Ureter (tissue), 1 donor: ENCODE measurements around the gene GABBR2. TPM values are rescaled to one million over a fixed set of nuclear protein-coding genes. Genes with fewer than 3 reads are reported as not detected.

Experiments used
- DNase-seq: peaks from one replicate; pipeline ENCODE4 v3.0.0-alpha.2; 2020; ENCODE audit warnings: low spot score
- total RNA-seq: library from RNA; stranded (reverse); gene quantifications from one replicate; pipeline ENCODE4 v1.2.4, GENCODE V29; 2023
- donor health status: DM: yes; HTN: yes; CAD: no.

The GABBR2 gene
- total RNA-seq, 1 donor from 2014 or later, result 12.2 TPM

DNA sequence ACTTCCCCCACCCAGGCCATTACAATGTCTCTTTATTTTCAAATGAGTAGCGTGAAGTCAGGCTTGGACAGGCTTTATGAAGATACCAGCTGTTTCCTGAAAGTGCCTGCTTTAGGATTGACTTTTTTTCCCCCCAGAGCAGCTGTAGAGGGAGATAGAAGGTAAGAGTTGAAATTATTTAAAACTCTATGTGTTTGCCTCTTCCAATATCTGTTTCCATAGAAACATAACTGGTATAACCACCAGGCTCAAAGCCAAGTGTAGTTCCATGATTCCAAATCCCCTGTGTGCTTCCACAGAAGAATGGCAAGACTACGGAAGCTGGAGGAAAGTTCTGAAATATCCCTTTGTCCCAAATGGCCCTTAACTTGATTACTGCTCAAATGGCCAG is 365.9 kb downstream of the GABBR2 start:
- DNase-seq, result no peak

DNA sequence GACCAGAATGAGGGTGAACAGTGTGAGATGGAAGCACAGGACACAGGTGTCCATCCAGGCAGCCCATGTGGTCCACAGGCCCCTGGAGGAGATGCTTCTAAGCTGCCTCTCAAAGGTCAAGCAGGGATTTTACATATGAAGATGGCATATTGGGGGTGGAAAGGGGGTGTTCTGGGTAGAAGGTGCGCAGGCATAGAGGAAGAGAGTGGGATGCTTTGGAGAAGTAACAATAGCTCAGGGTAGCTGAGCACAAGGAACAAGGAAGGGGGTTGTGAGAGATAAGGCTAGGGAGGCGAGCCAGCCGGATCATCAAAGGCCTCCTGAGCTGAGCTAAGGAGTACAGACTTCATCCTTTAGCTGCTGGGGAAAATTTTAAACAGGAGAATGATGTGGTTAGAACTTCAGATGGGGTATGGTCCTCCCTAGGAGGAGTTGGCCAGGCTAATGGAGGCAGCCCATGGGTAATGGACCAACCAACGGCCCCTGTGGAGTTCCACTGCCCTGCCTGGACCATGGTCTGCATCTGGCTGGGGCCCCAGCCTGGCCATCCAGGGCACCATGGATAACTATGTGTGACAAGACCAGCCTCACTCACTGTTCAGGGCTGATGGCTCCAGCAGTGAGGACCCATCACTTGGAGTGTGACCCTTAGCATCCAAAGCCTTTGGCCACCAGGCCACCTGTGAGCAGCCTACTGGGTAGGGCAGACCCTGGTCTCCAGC is 366.5 kb downstream of the GABBR2 start:
- DNase-seq, result no peak

DNA sequence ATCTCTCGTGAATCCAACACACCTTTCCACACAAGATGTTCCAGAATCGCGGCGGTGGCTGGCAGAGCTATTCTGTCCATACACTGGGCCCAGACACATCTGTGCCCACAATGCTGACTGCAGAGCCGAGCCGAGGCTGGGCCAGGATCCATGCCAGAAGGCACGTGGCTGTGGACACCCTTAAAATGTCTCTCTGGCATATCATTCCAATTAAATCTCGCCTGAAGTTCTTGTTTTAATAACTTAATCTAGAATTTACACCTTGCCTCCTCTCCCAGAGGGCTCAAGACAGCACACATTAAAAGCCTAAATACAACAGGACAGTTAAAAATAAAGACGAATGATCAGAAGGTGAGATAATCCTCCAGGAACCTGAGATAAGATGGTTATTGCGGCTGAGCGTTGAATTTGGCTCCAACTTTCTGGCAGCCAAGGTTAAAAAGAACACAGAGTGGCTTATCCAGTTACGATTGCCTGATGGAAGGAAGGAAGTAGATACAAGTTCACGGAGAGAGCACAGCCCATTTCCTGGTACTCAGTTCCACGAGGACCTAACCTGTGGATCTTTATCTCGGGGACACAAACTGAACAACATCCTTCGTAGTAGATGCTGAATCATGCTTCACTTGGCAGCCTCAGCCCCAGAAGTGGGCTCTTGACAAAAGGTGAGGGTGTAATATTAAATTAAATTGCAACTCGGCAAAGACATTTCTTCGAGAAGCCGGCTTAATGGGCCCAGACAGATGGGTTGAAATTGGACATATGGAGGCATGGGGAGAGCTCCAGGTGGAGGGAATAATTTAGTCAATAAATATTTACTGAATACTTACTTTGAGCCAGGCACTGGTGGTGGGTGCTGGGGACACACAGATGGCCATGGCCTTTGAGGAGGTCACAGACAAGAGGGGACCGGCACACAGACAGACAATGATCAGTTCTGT is 367.3 kb downstream of the GABBR2 start:
- DNase-seq, result no peak

DNA sequence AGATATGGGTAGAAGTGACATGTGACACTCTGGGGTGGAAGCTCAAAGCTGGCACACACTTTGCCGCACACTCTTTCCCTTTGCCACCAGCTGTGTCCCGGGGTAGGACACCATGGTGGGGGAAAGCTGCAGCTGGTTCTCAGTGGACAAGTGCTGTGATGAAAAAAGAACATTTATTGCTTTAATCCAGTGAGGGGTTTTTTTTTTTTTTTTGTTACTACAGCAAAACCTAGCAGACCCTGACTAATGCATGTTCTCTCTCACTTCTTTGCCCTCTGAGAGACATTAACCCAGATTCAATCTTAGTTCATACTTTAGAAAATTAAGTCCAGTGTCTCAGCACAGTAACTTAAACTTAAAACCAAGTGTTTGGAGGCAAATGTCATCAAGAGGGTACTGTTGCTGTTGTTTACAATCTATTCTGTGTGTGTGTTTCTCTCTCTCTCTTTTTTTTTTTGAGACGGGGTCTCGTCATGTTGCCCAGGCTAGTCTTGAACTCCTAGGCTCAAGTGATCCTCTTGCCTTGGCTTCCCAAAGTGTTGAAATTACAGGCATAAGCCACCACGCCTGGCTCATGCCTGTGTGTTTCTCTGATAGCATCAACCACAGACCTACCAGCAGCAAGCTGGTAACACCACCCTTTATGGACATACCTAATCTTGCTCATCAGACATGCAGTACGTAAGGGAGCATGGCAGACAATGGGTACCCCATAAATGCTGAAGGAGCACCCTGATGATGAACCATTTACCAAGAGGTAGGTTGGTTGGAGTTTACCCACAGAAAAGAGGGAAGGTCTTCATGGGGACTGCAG is 368.5 kb downstream of the GABBR2 start:
- no peak for DNase-seq

DNA sequence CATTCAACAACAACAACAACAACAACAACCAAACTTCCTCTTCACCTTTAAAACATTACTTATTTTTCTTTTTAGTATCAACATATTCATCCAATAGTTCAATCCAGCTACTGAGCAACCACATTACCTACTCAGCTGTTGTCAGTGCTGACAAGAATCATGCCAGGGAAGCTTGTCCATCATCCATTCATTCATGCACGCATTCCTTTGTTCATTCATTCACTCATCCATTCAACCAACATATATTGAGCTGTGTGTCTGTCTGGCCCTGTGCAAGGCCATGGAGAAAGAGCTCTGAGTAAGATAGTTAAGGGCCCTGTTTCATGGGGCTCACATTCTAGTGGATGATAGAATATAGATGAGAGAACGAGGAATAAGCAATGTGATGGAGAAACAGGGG is 373.1 kb downstream of the GABBR2 start:
- DNase-seq, result no peak

DNA sequence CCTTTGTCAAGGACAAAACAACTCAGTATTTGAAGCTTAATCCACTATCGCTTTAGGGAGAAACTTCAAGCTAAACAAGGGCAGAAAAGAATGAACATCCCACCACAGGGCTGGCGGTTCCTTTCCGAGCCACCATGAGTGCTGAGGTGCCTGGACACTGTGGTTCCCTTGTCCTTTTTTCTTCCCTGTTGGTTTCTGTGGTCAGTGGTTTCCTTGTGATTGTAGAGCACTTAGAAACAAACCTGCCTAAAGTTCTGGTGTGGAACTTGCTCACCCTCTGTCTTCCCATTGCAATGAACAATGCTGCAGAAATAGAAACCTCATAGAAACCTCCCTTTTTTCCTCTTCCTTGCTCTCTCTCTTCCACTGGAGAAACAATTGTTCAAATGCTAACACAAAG is 373.9 kb downstream of the GABBR2 start:
- DNase-seq, result no peak

DNA sequence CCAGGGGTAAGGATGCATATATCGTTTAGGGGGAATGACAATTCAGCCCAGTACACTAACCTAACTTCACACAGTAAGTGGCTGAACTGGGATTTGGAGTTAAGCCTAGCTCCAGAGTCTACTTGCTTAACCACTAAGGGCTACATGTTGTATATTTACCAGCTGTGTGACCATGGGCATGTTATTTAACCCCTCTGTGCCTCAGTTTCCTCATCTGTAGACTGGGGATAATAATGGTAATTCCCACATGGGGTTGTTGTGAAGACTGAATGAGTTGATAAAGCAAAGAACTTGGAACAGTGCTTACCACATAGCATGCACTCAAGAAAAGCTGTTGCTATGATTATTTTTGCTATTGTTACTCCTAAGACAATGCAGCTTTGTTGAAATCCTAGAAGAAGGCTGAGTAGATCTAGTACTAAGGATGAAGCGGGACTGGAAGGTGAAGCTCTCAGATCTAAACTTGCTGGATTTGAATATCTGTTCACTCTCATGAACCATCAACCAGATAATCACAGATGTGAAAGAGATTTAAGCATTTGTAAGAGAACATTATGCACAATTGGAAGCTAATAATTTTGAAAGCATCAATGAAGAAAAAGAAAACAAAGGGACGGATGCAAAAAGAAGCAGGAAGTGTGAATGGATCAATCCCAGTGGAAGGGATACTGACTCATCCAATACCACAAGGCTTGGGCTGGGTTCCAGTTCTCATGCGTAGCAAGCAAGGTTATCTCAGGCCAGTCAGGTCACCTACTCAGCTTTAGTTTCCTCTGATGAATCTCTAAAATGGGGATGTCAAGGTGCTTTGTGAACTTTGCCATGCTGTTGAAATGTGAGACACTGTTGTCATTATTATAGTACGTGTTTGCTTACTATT is 374.8 kb downstream of the GABBR2 start:
- no peak for DNase-seq

DNA sequence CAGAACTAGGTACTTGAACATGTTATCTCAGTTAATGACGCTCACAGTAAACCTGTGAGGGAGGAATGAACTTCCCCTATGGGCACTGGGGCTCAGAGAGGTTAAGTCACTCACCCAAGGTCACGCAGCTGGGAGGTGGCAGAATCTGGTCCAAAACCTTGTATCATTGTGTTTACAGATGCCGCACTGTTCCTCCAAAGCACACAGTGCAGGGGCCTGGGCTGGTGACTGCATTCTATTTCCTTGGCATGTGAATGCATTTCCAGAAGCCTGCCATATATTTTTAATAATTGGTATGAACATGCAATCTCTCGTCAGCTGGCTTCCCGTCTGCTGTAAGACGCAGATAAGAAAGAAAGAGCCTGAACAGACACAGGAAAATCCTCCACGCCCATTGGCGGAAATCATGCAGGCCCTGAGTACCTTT is 376.3 kb downstream of the GABBR2 start:
- no peak for DNase-seq

DNA sequence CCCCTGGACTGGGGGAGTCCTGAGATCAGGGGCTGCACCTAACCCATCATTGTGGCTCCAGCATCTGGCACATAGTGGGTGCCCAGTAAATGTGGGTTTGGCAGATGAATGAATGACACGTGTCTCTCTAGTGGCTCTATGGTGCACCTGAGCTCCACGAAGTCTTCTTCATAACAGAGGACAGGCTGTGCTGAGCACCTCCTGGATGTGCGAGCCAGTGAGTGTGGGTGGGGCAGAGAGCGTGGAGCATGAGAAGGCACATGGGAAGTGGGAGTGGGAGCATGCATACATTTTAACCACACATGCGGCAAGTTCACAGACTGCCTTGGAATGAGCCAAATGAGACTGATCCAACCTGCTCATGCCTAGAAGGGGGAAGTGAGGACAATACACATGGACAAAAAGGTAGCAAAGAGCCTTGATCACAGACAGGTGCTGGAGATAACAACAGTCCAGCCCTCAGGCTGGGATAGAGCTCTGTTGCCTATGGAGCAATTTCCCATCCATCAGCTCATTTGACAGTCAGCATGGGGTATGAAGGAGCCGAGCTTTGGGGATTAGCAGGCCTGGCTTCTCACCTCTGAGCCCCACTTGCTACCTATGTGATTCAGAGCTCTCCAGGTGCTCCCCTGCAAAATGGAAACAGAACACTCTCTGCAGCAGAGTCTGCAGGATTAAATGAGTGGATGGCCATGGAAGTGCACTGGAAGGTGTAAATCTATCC is 377.0 kb downstream of the GABBR2 start:
- no peak for DNase-seq

DNA sequence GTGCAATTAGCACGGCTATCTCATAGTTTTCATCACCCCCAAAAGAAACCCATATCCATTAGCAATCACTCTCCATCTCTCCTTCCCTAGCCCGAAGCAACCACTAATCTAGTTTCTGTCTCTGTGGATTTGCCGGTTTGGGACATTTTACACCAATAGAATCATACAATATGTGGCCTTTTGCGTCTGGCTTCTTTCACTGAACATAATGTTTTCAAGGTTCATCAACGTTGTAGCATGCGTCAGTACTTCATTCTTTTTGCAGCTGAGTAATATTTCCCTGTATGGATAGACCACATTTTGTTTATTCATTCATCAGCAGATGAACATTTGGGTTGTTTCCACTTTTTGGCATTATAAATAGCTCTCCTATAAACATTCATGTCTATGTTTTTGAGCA is 377.9 kb downstream of the GABBR2 start:
- DNase-seq, result no peak

DNA sequence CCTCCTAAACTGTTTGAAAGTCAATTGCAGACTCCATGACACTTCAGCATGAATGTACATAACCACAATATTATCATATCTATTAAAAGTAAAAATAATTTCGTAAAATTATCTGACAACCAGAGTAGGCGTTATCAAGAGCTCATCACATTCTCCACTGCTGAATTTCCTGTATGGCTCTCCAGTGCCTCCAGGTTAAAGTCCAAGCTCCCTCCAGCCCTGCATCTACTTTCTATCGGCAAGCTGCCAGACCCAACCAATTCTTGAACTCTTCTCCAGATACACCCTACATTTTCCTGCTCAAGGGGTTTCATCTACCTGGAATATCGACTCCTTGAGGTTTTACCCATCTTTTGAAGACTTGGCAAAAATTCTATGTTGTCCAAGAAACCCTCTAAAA is 378.8 kb downstream of the GABBR2 start:
- no peak for DNase-seq

DNA sequence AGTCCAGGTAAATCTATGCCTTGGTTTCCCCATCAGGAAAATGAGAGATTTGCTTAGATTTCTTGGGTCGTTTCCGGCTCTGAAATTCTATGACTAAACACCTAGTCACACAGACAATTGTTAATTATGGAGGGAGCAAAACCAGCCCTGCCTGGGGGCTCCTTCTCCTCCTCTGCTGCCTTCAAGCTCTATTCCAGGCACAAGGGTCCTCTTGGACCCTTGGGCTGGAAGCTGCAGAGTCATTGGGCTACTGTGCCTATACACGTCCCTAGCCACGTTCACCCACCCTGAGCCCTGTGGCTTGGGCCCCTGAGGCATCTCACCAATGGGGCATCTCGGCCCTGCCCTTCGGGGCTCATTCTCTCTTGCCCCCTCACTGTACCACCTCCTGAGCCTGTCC is 379.5 kb downstream of the GABBR2 start:
- no peak for DNase-seq

DNA sequence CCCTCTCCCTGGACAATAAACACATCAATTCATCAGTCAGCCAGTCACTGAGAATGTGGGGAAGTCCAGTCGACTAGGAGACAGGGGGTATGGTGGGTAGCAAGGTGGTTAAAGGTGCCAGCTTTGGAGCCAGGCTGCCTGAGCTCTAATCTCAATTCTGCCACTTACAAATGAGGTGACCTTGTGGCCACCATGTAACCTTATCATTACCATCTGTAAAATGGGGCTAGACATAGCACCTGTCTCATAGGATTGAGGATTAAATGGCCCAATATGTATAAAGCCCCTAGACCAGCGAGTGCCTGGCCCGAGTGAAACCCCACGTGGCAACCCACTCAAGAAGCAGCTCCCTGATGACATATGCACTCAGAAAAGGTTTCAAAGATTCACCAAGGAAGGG is 380.0 kb downstream of the GABBR2 start:
- no peak for DNase-seq

DNA sequence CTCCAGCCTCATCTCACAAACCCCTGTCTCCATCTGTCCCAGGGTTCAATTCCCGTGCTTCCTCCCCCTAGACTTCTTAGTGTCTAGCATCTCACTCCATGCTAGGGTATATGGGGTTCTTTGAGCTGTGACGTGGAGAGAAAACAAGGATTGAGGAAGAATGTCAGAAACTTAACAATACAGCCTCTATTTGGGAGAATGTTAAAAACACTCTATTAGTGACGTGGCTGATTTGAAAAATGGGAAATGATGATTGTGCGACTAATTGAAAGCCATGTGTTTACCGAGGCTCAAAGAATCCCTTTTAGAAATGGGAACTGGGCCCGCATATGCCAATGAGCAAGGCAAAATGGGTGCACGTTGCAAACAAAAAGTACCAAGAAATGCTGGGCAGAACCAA is 380.6 kb downstream of the GABBR2 start:
- no peak for DNase-seq

DNA sequence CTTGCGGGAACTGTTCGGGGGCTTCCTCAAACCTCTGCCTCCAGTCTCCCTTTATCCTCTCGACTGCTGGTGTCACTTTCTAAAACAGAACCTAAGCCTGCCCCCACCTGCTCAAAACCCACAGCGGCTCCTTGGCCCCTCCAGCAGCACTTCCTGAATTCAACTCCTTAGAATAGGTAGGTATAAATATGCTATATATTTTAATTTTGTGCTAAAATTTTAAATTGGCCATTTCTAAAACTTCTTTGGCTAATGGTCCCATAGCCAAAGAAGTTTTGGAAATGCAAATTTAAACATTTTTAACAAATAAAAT is 381.5 kb downstream of the GABBR2 start:
- DNase-seq, result no peak

DNA sequence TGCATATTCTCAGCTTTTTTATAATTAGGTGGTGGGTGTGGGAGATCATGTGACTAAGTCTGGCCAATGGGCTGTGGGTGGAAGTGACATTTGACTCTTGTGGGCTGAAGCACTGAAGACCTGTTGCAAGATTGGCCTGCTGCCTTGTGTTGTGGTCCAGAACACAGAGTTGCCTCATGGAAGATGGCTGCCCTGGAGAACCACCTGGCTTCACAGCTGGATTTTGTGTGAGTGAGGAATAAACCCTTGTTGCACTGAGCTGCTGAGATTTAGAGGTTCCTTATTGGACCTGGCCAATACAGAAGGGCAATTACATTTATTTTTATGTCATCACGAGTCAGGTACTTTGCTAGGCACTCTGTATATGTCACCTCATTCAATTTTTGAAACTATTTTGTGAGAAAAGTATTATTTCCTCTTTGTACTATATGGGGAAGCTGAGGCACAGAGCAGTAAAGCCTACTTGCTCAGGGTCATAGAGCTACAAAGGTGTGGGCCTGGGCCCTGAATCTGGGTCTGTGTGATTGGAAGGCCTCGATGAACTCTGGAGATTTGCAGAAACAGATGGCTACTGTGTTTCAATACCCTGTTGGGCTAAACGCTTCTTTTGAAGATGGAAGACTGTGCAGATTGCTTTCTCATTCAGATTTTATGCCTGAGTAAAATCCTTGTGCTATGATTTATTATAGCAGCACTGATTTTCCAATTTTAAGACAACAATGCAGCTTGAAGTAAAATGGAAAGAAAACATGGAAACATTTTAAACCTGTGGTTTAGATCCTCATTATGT is 382.1 kb downstream of the GABBR2 start:
- no peak for DNase-seq

DNA sequence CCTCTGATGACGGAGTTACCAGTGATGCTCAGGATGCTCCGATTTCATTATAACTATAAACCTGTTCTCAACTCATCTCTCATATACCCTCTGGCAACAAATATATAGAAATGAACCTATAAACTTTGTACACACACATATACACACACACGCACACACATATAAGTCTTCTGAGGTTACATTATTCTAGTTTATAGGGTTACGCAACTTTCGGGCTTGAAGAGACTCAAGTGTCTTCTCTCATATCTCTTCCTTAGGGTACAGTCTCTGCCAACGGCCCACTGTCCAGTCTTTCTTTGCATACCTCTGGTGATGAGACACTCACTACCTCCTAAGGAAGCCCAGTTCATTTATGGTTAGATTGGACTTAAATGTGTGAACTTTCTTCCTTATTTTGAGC is 383.9 kb downstream of the GABBR2 start:
- no peak for DNase-seq

DNA sequence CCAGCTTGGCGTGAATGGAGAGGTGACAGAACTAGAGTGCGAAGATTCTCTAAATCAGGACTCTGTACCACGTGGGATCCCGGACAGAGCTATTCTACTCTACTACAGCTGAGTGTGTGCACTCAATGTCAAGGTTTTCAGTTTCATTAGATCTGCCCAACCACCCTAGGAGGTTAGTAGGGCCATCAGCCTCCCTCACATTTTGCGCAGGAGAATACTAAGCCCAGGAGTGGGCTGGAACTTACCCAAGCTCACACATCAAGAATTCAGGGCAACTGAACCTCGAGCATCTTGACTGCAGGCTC is 385.0 kb downstream of the GABBR2 start:
- DNase-seq, result no peak

DNA sequence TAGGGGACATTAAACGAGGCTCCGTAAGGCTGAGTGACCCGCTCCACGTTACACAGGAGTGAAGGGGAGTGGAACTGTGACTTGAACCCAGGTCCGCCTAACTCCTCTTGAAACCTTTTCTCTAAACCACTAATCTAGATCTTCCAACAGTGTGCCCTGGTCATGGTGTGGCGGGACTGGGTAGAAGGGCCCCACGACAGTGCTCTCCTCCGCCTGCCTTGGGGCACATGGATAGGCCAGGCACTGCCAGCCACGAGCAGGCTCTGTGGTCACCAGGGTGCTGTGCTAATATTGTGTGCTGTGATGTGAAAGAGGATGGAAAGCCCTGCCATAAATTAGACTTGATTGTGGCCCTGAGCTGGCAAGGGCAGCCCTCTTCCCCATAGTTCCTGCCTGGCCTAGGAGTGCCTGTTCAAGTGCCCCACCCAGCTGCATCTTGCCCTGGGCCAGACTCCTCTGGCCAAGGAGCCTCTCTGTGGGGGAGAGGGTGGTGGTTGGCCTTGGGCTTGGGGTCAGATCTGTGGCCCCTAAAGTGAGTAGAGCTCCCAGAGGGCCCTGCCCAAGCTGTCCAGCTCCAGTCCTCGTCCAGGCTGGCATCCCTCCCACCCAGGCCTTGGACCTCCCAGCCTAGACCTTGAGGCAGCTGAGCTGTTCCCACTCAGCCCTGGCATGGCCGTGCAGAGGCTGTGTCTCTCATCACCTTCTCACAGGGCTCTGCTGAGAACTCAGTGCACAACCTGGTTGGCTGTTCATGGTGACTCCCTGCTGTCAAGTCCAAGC is 385.5 kb downstream of the GABBR2 start:
- DNase-seq, result no peak
